HCT116 (cell line): ENCODE results near the gene C1orf21. TPM values are rescaled to one million over a fixed set of nuclear protein-coding genes. Genes with fewer than 3 reads are reported as not detected.

Experiments
- ATAC-seq: fragments of 200-7000 bp; cut with Tn5 transposase; 2 replicates; pipeline ENCODE4 v1.9.1; 2020; ENCODE audit warnings: mild to moderate bottlenecking, moderate library complexity
- BruUV-seq: library from RNA; stranded (reverse); fragments of 400-500 nt; replicated peaks from 2 replicates; lab custom pipeline; 2021; lab: Mats Ljungman, UMichigan
- CTCF ChIA-PET: fragments of 300-600 bp; sonication (Branson Sonifier 250); formaldehyde crosslinking; loops from one replicate; lab custom pipeline; 2021; ENCODE audit warnings: antibody characterized with exemption; lab: Charles Lee
- POLR2A ChIA-PET: fragments of 300-600, 350-600 bp; sonication (Branson Sonifier 250); formaldehyde crosslinking; loops from one replicate; lab custom pipeline; 2021; ENCODE audit warnings: antibody characterized with exemption; lab: Charles Lee
- RAD21 ChIA-PET, 2 experiments: fragments of 300-600 bp; sonication (Branson Sonifier 250); formaldehyde crosslinking; loops; one replicate each; lab custom pipeline; 2023; ENCODE audit warnings: low total read pairs in 2 of 2; ENCODE audit not compliant: uncharacterized antibody in 2 of 2, unreplicated experiment in 2 of 2, low non-redundant PET in 1 of 2; lab: Charles Lee
- DNase-seq: peaks from one replicate; pipeline ENCODE4 v3.0.0-alpha.2; 2010; ENCODE audit warnings: low read depth, low spot score
- H2AFZ ChIP-seq: fragments of 200-600 bp; shearing (Covaris generic), sonication (generic); 2 replicates; pipeline ENCODE4 v1.6.1; 2017; ENCODE audit warnings: low read depth, mixed run types, mixed read lengths, antibody characterized with exemption, low read length; ENCODE audit not compliant: poor library complexity, severe bottlenecking
- H3K27ac ChIP-seq: 2 replicates; pipeline ENCODE4 v1.5.1; 2012; ENCODE audit warnings: low read depth, low read length
- H3K27me3 ChIP-seq: fragments of 200-600 bp; sonication (generic); 2 replicates; pipeline ENCODE4 v1.6.1; 2016; ENCODE audit warnings: mixed run types, low read length, mixed read lengths; ENCODE audit not compliant: insufficient read depth
- H3K36me3 ChIP-seq, 2 experiments: fragments of 200-500 bp in 1 of 2; fragments of 200-600 bp in 1 of 2; sonication (Bioruptor generic) in 1 of 2; sonication (generic) in 1 of 2; 2 replicates each; pipeline versions ENCODE4 v1.5.1 to v1.6.1; 2014 to 2016; ENCODE audit warnings: low read length in 2 of 2, inconsistent platforms in 1 of 2, mixed read lengths in 1 of 2, mixed run types in 1 of 2; ENCODE audit not compliant: insufficient read depth in 2 of 2, control insufficient read depth in 1 of 2
- H3K4me1 ChIP-seq, 2 experiments: fragments of 200-600 bp in 1 of 2; sonication (generic) in 1 of 2; 2 replicates each; pipeline versions ENCODE4 v1.5.1 to v1.6.1; 2012 to 2017; ENCODE audit warnings: low read length in 2 of 2, inconsistent platforms in 1 of 2, mild to moderate bottlenecking in 1 of 2, mixed read lengths in 1 of 2, mixed run types in 1 of 2, moderate library complexity in 1 of 2; ENCODE audit not compliant: insufficient read depth in 2 of 2, control insufficient read depth in 1 of 2
- H3K4me2 ChIP-seq: fragments of 200-600 bp; sonication (generic); 2 replicates; pipeline ENCODE4 v1.6.1; 2017; ENCODE audit warnings: mixed run types, low read length, mixed read lengths
- H3K4me3 ChIP-seq, 2 experiments: fragments of 200-600 bp in 1 of 2; sonication (generic) in 1 of 2; replicated peaks in 1 of 2; 2 replicates each; pipeline ENCODE4 v1.5.1; 2011 to 2016; ENCODE audit warnings: low read length in 2 of 2, control low read depth in 1 of 2, low read depth in 1 of 2, mild to moderate bottlenecking in 1 of 2, mixed read lengths in 1 of 2, mixed run types in 1 of 2
- H3K79me2 ChIP-seq: fragments of 200-600 bp; sonication (generic); 2 replicates; pipeline ENCODE4 v1.6.1; 2017; ENCODE audit warnings: mild to moderate bottlenecking, mixed run types, low read length, moderate library complexity, mixed read lengths; ENCODE audit not compliant: insufficient read depth
- H3K9ac ChIP-seq: fragments of 200-600 bp; sonication (generic); 2 replicates; pipeline ENCODE4 v1.6.1; 2016; ENCODE audit warnings: low read length, mixed read lengths
- H3K9me2 ChIP-seq: fragments of 200-600 bp; sonication (generic), shearing (Covaris generic); 2 replicates; pipeline ENCODE4 v1.6.1; 2017; ENCODE audit warnings: mixed run types, mild to moderate bottlenecking, moderate library complexity; ENCODE audit not compliant: insufficient read depth
- H3K9me3 ChIP-seq, 2 experiments: fragments of 200-500 bp in 1 of 2; fragments of 200-600 bp in 1 of 2; sonication (Bioruptor generic) in 1 of 2; sonication (generic) in 1 of 2; 2 replicates each; pipeline ENCODE4 v1.6.1; 2014 to 2017; ENCODE audit warnings: low read length in 2 of 2, mixed read lengths in 2 of 2, inconsistent platforms in 1 of 2, low read depth in 1 of 2, mild to moderate bottlenecking in 1 of 2, mixed run types in 1 of 2, moderate library complexity in 1 of 2; ENCODE audit not compliant: control insufficient read depth in 1 of 2, insufficient read depth in 1 of 2
- H4K20me1 ChIP-seq: fragments of 200-600 bp; sonication (generic), shearing (Covaris generic); 2 replicates; pipeline ENCODE4 v1.6.1; 2017; ENCODE audit warnings: mixed run types, mild to moderate bottlenecking, moderate library complexity; ENCODE audit not compliant: insufficient read depth
- CEBPB ChIP-seq: IDR thresholded peaks from 2 replicates; pipeline ENCODE4 v1.6.1; 2012; ENCODE audit warnings: low read depth
- EZH2phosphoT487 ChIP-seq: fragments of 200-600 bp; IDR thresholded peaks from 2 replicates; pipeline ENCODE4 v1.6.1; 2018; ENCODE audit warnings: antibody characterized with exemption, borderline replicate concordance
- FOSL1 ChIP-seq: IDR thresholded peaks from 2 replicates; pipeline ENCODE4 v1.6.1; 2012; ENCODE audit warnings: low read depth
- MAX ChIP-seq: IDR thresholded peaks from 2 replicates; pipeline ENCODE4 v1.6.1; 2012
- POLR2A ChIP-seq: IDR thresholded peaks from 2 replicates; pipeline ENCODE4 v1.7.0; 2011; ENCODE audit warnings: borderline replicate concordance; ENCODE audit not compliant: insufficient read depth, insufficient read length; ENCODE audit errors: extremely low read depth
- POLR2AphosphoS5 ChIP-seq: IDR thresholded peaks from 2 replicates; pipeline ENCODE4 v1.6.1; 2011; ENCODE audit warnings: mild to moderate bottlenecking, low read depth, low read length, moderate library complexity
- RAD21 ChIP-seq: IDR thresholded peaks from 2 replicates; pipeline ENCODE4 v1.6.1; 2012; ENCODE audit warnings: low read depth, mild to moderate bottlenecking
- SP1 ChIP-seq: IDR thresholded peaks from 2 replicates; pipeline ENCODE4 v1.6.1; 2012; ENCODE audit warnings: low read depth
- SRF ChIP-seq: IDR thresholded peaks from 2 replicates; pipeline ENCODE4 v1.6.1; 2012; ENCODE audit warnings: low read depth
- TCF7L2 ChIP-seq: IDR thresholded peaks from 2 replicates; pipeline ENCODE4 v1.7.0; 2011; ENCODE audit warnings: borderline replicate concordance, inconsistent platforms; ENCODE audit not compliant: insufficient read depth, insufficient read length; ENCODE audit errors: extremely low read depth
- YY1 ChIP-seq: IDR thresholded peaks from 2 replicates; pipeline ENCODE4 v1.6.1; 2011; ENCODE audit warnings: low read length, low read depth, moderate library complexity, mild to moderate bottlenecking; ENCODE audit not compliant: insufficient replicate concordance; ENCODE audit errors: extremely low read depth
- intact Hi-C: fragments of 100-400 bp; cut with micrococcal nuclease; formaldehyde crosslinking; loops from 2 replicates; pipeline ENCODE4 v1.10.0; 2022
- total RNA-seq: library from RNA; stranded (reverse); gene quantifications from one replicate; pipeline ENCODE4 v1.2.1, GENCODE V29; 2021; ENCODE audit not compliant: unreplicated experiment
- TF ChIP-seq, protein P1 (sequence below): IDR thresholded peaks from 2 replicates; pipeline ENCODE4 v1.6.1; 2012

Gene C1orf21
- total RNA-seq, 1 experiment from 2014 or later, result 8.9 TPM

- Histone ChIP-seq H3K79me2 (no peaks in the 10 kb centered on the region), H2AFZ (no peak overlapping the region), H3K4me2 (no peak overlapping the region), H3K4me3 (no peak overlapping the region), H3K36me3 (no peaks in the 10 kb centered on the region), H3K9me2 (no peaks in the 10 kb centered on the region), H4K20me1 (no peaks in the 10 kb centered on the region), H3K9me3 (no peaks in the 10 kb centered on the region; a peak in 1 of 4 replicates), H3K27ac (no peak overlapping the region), H3K9ac (no peak overlapping the region), H3K27me3 (no peaks in the 10 kb centered on the region), H3K4me1 (no peaks in the 10 kb centered on the region)
- no peak for DNase-seq
- POLR2A ChIA-PET, result no interaction called here
- RAD21 ChIA-PET, result no interaction called here
- CTCF ChIA-PET, result interaction anchor here (2.5 kb wide), 1 partner anchor 14 kb away, joined by 8 read pairs; no protein-coding TSS in a partner anchor
- no peak for ATAC-seq
- intact Hi-C loops, result no loop called here
- TF ChIP-seq SRF (no peak), SP1 (no peak), CEBPB (no peak), POLR2AphosphoS5 (no peak), POLR2A (no peak), YY1 (no peak), RAD21 (no peak), TCF7L2 (no peak), MAX (no peak), FOSL1 (no peak), EZH2phosphoT487 (no peak)
- TF ChIP-seq, protein P1, sequence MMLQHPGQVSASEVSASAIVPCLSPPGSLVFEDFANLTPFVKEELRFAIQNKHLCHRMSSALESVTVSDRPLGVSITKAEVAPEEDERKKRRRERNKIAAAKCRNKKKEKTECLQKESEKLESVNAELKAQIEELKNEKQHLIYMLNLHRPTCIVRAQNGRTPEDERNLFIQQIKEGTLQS, result no peak
- no TSS peak for BruUV-seq
These were observed 263.5 kb downstream of the C1orf21 start for GRCh38 chr1:184650177-184650866.
